Type B pancreatic cell (in vitro differentiated cells): ENCODE results near the gene GBP5. TPM values are rescaled to one million over a fixed set of nuclear protein-coding genes. Genes with fewer than 3 reads are reported as not detected.
A peak's percentile ranks its signal among the peaks of the same experiment; 100 is the strongest.
"Not testable (repeated sequence)": the region's sequence is repeated elsewhere in the genome, so short reads cannot be mapped to it uniquely, and the experiment has no call there.

Experiments
- DNase-seq: peaks from one replicate; pipeline ENCODE4 v3.0.0; 2021; ENCODE audit warnings: mixed read lengths; ENCODE audit not compliant: unreplicated experiment; ENCODE audit errors: extremely low spot score
- H3K27ac Mint-ChIP-seq: 2 replicates; pipeline ENCODE4 v1.8.0; 2021; ENCODE audit warnings: mild to moderate bottlenecking, mixed read lengths
- H3K27me3 Mint-ChIP-seq: 2 replicates; pipeline ENCODE4 v1.8.0; 2021; ENCODE audit warnings: mixed read lengths
- H3K36me3 Mint-ChIP-seq: 2 replicates; pipeline ENCODE4 v1.8.0; 2021; ENCODE audit warnings: mixed read lengths
- H3K4me1 Mint-ChIP-seq: one replicate; pipeline ENCODE4 v1.8.0; 2021; ENCODE audit warnings: mixed read lengths; ENCODE audit not compliant: unreplicated experiment
- H3K4me3 Mint-ChIP-seq: 2 replicates; pipeline ENCODE4 v1.8.0; 2021; ENCODE audit warnings: mild to moderate bottlenecking, mixed read lengths
- H3K9me3 Mint-ChIP-seq: 2 replicates; pipeline ENCODE4 v1.8.0; 2021; ENCODE audit warnings: mixed read lengths
- CTCF ChIP-seq: fragments of 200-600 bp; sonication (generic); conservative IDR thresholded peaks from 2 replicates; pipeline ENCODE4 v1.5.0; 2021; ENCODE audit warnings: antibody characterized with exemption, mild to moderate bottlenecking
- total RNA-seq: library from RNA; stranded (reverse); gene quantifications from 2 replicates; pipeline ENCODE4 v1.2.1, GENCODE V29; 2021; ENCODE audit warnings: low replicate concordance

GBP5 gene
- total RNA-seq, 1 donor from 2014 or later, result 0.56 TPM

DNA sequence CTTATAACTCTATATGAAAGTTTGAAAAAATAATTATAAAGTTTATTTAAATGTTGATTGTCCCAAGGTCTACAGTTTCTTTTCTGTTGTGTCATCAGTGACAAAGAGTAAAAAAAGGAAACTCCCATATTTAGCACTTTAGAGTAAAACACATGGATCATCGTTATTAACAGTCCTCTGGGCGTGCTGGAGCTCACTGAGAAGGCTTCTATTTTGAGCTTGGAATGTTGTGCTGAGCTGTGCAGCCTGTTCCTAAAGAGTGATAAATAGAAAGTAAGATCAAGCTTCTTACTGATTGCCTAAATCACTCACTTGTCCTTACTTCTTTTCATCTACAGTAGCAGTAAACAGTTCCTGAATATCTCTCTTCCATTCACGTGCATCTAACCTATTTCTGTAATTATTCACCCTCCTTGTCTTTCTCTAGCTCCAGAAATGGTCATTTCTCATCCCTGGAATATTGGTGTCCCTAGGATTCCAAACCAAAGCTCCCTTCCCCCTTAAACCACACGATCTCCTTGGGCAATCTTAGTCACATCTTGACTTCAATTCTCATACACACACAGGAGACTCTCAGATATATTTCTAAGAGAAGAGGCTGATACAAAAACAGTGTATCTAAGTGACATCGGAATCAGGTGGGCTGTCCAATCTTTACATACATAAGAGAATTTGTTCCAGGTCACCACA lies 11.9 kb downstream of the GBP5 start:
- H3K9me3 Mint-ChIP-seq, result no peaks in the 10 kb centered on the region
- no peaks in the 10 kb centered on the region for H3K27me3 Mint-ChIP-seq
- no peak for DNase-seq
- TF ChIP-seq CTCF, result no peak
- no peaks in the 10 kb centered on the region for H3K36me3 Mint-ChIP-seq
- peaks cover 32% of the 10 kb centered on the region for H3K4me1 Mint-ChIP-seq
- peak overlapping the region; percentile 74 for H3K27ac Mint-ChIP-seq
- peak overlapping the region; percentile 18 for H3K4me3 Mint-ChIP-seq

GRCh38 chr1:89260042-89260441 lies 12.6 kb downstream of the GBP5 start:
- Mint-ChIP-seq H3K27ac (peak overlapping the region; percentile 61), H3K4me1 (peaks cover 32% of the 10 kb centered on the region), H3K36me3 (no peaks in the 10 kb centered on the region), H3K27me3 (no peaks in the 10 kb centered on the region), H3K9me3 (peaks cover 2% of the 10 kb centered on the region), H3K4me3 (no peak overlapping the region)
- TF ChIP-seq CTCF, result no peak
- no peak for DNase-seq

DNA sequence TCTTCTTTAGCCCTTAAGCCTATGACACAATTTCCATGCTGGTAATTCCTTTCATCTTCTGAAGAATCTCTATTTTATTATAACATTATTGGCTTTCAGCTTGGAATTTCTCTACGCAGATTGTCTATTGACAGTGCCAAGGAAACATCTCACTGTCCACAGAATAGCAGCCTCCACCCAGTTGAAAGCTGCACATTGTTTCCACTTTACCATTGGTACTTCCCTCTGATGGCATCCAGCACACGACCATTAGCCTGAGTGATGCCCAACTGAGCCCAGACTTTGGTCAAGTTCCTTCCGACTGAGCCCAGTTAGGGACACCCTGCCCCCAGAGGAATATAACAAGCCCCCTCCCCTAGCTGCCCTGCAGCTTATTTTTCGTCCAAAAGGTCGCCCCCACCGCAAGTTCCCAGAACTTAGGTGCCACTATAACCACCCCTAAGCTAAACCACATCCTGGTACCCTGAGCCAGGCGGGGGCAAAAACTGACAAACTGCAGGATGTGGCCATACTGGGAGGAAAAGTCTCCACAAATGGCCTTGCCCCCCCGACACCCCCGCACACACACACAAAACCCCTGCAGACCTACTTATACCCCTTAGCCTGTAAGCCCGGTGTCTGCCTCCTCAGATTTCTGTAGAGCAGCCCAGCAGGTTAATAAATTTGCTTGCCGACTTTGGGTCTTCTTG lies 13.2 kb downstream of the GBP5 start:
- Mint-ChIP-seq H3K4me3 (no peak overlapping the region), H3K27ac (peak overlapping the region; percentile 61), H3K36me3 (no peaks in the 10 kb centered on the region), H3K9me3 (peaks cover 7% of the 10 kb centered on the region), H3K27me3 (no peaks in the 10 kb centered on the region), H3K4me1 (peaks cover 32% of the 10 kb centered on the region)
- TF ChIP-seq CTCF, result no peak
- DNase-seq, result no peak

DNA sequence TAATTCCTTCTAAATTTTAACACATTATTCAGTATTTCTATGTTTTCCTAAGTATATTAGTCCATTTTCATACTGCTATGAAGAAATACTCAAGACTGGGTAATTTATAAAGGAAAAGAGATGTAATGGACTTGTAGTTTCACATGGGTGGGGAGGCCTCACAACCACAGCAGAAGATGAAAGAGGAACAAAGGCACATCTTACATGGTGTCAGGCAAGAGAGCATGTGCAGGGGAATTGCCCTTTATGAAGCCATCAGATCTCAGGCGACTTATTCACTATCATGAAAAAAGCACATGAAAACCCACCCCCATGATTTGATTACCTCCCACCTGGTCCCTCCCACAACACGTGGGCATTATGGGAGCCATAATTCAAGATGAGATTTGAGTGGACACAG lies 15.6 kb downstream of the GBP5 start:
- Mint-ChIP-seq H3K36me3 (no peaks in the 10 kb centered on the region), H3K27me3 (no peaks in the 10 kb centered on the region), H3K27ac (no peak overlapping the region), H3K9me3 (peaks cover 7% of the 10 kb centered on the region), H3K4me1 (peaks cover 21% of the 10 kb centered on the region), H3K4me3 (no peak overlapping the region)
- DNase-seq, result no peak
- TF ChIP-seq CTCF, result no peak

GRCh38 chr1:89255581-89255980 lies 17.1 kb downstream of the GBP5 start:
- H3K4me1 Mint-ChIP-seq, H3K4me3 Mint-ChIP-seq, DNase-seq, H3K27ac Mint-ChIP-seq, H3K27me3 Mint-ChIP-seq, H3K9me3 Mint-ChIP-seq, H3K36me3 Mint-ChIP-seq: not testable (repeated sequence)

DNA sequence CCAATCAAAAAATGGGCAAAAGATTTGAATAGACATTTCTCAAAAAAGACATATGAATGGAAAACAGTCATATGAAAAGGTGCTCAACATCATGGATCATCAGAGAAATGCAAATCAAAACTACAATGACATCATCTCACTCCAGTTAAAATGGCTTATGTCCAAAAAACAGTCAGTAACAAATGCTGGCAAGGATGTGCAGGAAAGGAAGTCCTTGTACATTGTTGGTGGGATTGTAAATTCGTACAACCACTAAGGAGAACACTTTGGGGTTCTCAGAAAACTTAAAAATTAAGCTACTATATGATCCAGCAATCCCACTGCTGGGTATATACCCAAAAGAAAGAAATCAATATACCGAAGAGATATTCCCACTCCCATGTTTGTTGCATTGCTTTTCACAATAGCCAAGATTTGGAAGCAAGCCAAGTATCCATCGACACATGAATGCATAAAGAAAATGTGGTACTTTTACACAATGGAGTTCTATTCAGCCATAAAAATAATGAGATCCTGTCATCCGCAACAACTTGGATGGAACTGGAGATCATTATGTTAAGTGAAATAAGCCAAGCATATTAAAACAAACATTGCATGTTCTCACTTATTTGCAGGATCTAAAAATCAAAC lies 17.9 kb downstream of the GBP5 start:
- Mint-ChIP-seq H3K9me3 (peaks cover 7% of the 10 kb centered on the region), H3K36me3 (no peaks in the 10 kb centered on the region), H3K4me3 (no peak overlapping the region), H3K4me1 (peaks cover 2% of the 10 kb centered on the region), H3K27me3 (no peaks in the 10 kb centered on the region), H3K27ac (no peak overlapping the region)
- no peak for TF ChIP-seq CTCF
- no peak for DNase-seq
